Measurements from ENCODE around the gene CDC40. TPM values are rescaled to one million over a fixed set of nuclear protein-coding genes. Genes with fewer than 3 reads are reported as not detected.

The CDC40 gene
- total and polyA plus RNA-seq, 10 of the 15 experiments (the other 5 are each of a cell fraction or from before 2014, with no cell fraction given) = 20.1 to 35.5 (median 26.1) TPM

DNA sequence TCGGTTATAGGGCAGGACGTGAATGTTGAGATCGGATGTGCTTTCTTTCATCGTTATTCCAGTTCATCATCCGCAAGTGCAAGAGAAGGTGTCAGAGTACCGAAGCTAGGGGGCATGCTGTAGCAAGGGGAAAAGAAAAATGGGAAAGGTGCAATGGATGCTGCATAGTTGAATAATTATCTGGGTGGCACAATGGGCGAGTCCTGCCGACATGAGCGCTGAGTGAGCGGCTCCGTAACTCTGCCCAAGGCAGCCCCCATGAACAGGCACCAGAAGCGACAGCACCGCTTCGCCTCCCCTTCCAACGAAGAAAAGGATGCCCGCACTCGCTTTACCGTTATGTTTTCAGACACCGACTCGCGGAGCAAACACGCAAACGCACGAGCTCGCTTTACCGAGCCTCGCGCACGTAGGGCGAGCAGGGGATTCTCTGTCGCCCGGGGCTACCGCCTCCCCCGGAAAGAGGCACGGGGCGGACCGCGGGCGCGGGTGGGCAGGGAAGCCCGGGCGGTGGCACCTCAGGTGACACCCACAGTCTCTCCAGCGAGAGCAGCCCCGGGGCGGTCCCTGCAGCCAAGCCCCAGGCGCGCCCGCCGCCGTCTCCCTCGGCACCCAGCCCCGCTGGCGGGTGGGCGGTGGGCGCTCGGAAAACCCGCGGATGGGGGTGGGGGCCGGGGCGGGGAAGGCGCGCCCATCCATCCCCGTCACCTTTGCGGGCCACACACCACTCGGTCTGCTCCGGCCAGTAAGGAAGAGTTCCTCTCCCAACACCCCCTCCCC is 1.4 kb upstream of the CDC40 start (continued):
- TF ChIP-seq, protein P1, sequence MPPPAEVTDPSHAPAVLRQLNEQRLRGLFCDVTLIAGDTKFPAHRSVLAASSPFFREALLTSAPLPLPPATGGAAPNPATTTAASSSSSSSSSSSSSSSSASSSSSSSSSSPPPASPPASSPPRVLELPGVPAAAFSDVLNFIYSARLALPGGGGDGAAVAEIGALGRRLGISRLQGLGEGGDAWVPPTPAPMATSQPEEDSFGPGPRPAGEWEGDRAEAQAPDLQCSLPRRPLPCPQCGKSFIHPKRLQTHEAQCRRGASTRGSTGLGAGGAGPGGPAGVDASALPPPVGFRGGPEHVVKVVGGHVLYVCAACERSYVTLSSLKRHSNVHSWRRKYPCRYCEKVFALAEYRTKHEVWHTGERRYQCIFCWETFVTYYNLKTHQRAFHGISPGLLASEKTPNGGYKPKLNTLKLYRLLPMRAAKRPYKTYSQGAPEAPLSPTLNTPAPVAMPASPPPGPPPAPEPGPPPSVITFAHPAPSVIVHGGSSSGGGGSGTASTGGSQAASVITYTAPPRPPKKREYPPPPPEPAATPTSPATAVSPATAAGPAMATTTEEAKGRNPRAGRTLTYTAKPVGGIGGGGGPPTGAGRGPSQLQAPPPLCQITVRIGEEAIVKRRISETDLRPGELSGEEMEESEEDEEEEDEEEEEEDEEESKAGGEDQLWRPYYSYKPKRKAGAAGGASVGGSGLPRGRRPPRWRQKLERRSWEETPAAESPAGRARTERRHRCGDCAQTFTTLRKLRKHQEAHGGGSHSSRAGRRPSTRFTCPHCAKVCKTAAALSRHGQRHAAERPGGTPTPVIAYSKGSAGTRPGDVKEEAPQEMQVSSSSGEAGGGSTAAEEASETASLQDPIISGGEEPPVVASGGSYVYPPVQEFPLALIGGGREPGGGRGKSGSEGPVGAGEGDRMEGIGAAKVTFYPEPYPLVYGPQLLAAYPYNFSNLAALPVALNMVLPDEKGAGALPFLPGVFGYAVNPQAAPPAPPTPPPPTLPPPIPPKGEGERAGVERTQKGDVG (CRISPR knock-in tag; IDR thresholded peaks at IDR 0.05) = no peak
- TF ChIP-seq IKZF1 (conservative IDR thresholded peaks at IDR 0.05) (peak; percentile 63), ZNF384 (IDR thresholded peaks at IDR 0.05; ENCODE audit: borderline replicate concordance, low read depth, low read length) (no peak), RUNX3 (IDR thresholded peaks at IDR 0.05; ENCODE audit: low read length) (0 out of 2 replicates have a peak, but pooled peaks have one; percentile 35), NRF1 (conservative IDR thresholded peaks at IDR 0.05; ENCODE audit: low read depth, low read length) (no peak), BHLHE40 (IDR thresholded peaks at IDR 0.05; ENCODE audit: borderline replicate concordance in 1 of 2, low read depth in 2 of 2, low read length in 1 of 2) (peak in 1 of 2 experiments; percentile 56; a peak in 1 of 4 replicates), GATAD2B (conservative IDR thresholded peaks at IDR 0.05; ENCODE audit: low read depth) (peak; percentile 3; the same call in 1 of the 2 replicates), BMI1 (IDR thresholded peaks at IDR 0.05; ENCODE audit: borderline replicate concordance) (peak; percentile 36; the same call in 1 of the 2 replicates), POLR2AphosphoS5 (IDR thresholded peaks at IDR 0.05; ENCODE audit: low read length) (no peak), TARDBP (IDR thresholded peaks at IDR 0.05; ENCODE audit: borderline replicate concordance) (no peak), NBN (IDR thresholded peaks at IDR 0.05) (peak; percentile 30; the same call in 1 of the 2 replicates), RAD21 (IDR thresholded peaks at IDR 0.05; ENCODE audit: insufficient read depth, low read depth, low read length) (peak; percentile 69), LARP7 (IDR thresholded peaks at IDR 0.05) (0 out of 2 replicates have a peak, but pooled peaks have one; percentile 36), MTA2 (IDR thresholded peaks at IDR 0.05; ENCODE audit: low read depth) (0 out of 2 replicates have a peak, but pooled peaks have one; percentile 16)
